Measurements from ENCODE around the gene KIF16B. TPM values are rescaled to one million over a fixed set of nuclear protein-coding genes. Genes with fewer than 3 reads are reported as not detected.

KIF16B gene
- total and polyA plus RNA-seq, 8 donors = 5.0 to 59.8 (median 24.2) TPM

GRCh38 chr20:16538779-16539178 is 34.5 kb downstream of the KIF16B start:
- Histone ChIP-seq H3K36me3 (no peaks in the 10 kb centered on the region), H3K27me3 (no peaks in the 10 kb centered on the region), H3K27ac (no peak overlapping the region), H3K4me3 (no peak overlapping the region), H3K4me1 (peaks cover 0 to 12% (median 4%) of the 10 kb centered on the region in 4 donors), H3K9me3 (no peaks in the 10 kb centered on the region)
- no peak for DNase-seq
- no peak for TF ChIP-seq EP300 (IDR thresholded peaks at IDR 0.05)
- no peak for TF ChIP-seq POLR2A (IDR thresholded peaks at IDR 0.05)
- no peak for TF ChIP-seq CTCF (IDR thresholded peaks at IDR 0.05)
- TF ChIP-seq POLR2AphosphoS5 (IDR thresholded peaks at IDR 0.05) = no peak
- 78 to 98% (median 95%) methylated on average over 4 of the region's 4 CpGs for WGBS, 5 donors
- intact Hi-C loops (cut with DNase I; ENCODE audit: low total_unique reads) = no loop called here

DNA sequence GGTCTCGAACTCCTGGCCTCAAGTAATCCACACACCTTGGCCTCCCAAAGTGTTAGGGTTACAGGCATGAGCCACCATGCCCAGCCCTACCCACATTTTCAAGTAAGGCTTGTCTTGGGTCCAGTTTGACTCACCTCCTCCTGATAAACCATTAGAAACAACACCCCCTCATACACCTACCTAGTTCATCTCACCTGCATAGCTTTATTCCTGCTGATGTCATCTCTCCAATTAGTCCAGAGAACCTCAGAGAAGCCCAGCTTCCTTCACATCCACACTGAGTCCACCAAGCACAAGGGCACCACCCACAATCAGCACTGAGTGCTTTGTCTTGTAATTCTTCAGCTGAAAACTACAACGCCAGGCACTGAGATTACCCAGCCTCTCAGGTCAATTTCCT is 35.3 kb downstream of the KIF16B start:
- intact Hi-C loops (cut with DNase I; ENCODE audit: low total_unique reads) = no loop called here

GRCh38 chr20:16537025-16537665 is 36.1 kb downstream of the KIF16B start:
- Histone ChIP-seq H3K4me1 (peaks cover 0 to 9% (median 3%) of the 10 kb centered on the region in 4 donors), H3K27ac (no peak overlapping the region), H3K36me3 (no peaks in the 10 kb centered on the region), H3K27me3 (no peaks in the 10 kb centered on the region), H3K4me3 (no peak overlapping the region), H3K9me3 (no peaks in the 10 kb centered on the region)
- WGBS, 5 donors = 85 to 89% (median 88%) methylated on average over 4 of the region's 4 CpGs
- intact Hi-C loops (cut with DNase I; ENCODE audit: low total_unique reads) = no loop called here
- TF ChIP-seq POLR2A (IDR thresholded peaks at IDR 0.05) = no peak
- TF ChIP-seq POLR2AphosphoS5 (IDR thresholded peaks at IDR 0.05) = no peak
- no peak for TF ChIP-seq CTCF (IDR thresholded peaks at IDR 0.05)
- TF ChIP-seq EP300 (IDR thresholded peaks at IDR 0.05) = no peak
- DNase-seq = no peak

More for the DNA sequence above, 35.3 kb downstream of the KIF16B start:
- TF ChIP-seq POLR2A (IDR thresholded peaks at IDR 0.05) (no peak), CTCF (IDR thresholded peaks at IDR 0.05) (no peak), POLR2AphosphoS5 (IDR thresholded peaks at IDR 0.05) (no peak), EP300 (IDR thresholded peaks at IDR 0.05) (no peak)
- Histone ChIP-seq H3K4me3 (no peak overlapping the region), H3K27ac (no peak overlapping the region), H3K4me1 (peaks cover 0 to 12% (median 4%) of the 10 kb centered on the region in 4 donors), H3K36me3 (no peaks in the 10 kb centered on the region), H3K27me3 (no peaks in the 10 kb centered on the region), H3K9me3 (no peaks in the 10 kb centered on the region)
- WGBS, 5 donors = 87 to 96% (median 91%) methylated on average over 2 of the region's 2 CpGs
- DNase-seq = no peak

DNA sequence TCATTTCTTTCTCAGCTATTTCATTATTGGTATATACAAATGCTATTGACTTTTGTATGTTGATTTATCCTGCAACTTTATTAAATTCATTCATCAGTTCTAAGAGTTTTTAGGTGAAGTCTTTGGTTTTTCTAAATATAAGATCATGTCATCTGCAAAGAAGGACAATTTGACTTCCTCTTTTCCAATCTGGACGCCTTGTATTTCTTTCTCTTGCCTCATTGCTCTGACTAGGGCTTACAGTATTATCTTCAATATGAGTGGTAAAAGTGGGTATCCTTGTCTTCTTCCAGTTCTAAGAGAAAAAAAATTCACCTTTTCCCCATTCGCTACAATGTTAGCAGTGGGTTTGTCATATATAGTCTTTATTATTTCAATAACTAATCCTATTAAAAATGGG is 38.0 kb downstream of the KIF16B start:
- no peak overlapping the region for H3K4me3 ChIP-seq
- H3K9me3 ChIP-seq = no peaks in the 10 kb centered on the region
- intact Hi-C loops (cut with DNase I; ENCODE audit: low total_unique reads) = no loop called here
- no peak overlapping the region for H3K27ac ChIP-seq
- TF ChIP-seq POLR2AphosphoS5 (IDR thresholded peaks at IDR 0.05) (no peak), CTCF (IDR thresholded peaks at IDR 0.05) (no peak), POLR2A (IDR thresholded peaks at IDR 0.05) (no peak), EP300 (IDR thresholded peaks at IDR 0.05) (no peak)
- H3K4me1 ChIP-seq = peaks cover 0 to 9% (median 0%) of the 10 kb centered on the region in 4 donors
- 87 to 93% (median 90%) methylated on average over 2 of the region's 2 CpGs for WGBS, 5 donors
- no peaks in the 10 kb centered on the region for H3K27me3 ChIP-seq
- no peaks in the 10 kb centered on the region for H3K36me3 ChIP-seq
- DNase-seq = no peak

Data from stomach (tissue), 9 donors.